ENCODE results near the gene ELOVL7. TPM values are rescaled to one million over a fixed set of nuclear protein-coding genes. Genes with fewer than 3 reads are reported as not detected.

Gene ELOVL7
- polyA plus RNA-seq, 1 of the 3 experiments (the other 2 are of a cell fraction) = 0.07 TPM

DNA sequence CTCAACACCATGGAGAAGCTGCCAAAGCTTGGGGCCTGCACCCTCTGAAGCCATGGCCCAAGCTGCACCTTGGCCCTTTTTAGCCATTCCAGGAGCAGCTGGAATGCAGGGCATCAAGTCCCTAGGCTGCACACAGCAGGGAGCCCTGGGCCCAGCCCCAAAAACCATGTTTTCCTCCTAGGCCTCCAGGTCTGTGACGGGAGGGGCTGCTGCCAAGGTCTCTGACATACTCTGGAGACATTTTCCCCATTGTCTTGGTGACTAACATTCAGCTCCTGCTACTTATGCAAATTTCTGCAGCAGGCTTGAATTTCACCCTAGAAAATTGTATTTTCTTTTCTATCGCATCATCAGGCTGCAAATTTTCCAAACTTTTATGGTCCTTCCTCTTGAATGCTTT, 64.6 kb downstream of the ELOVL7 start:
- Histone ChIP-seq H3K27ac (ENCODE audit: low read depth in 2 of 2, low read length in 1 of 2) (no peak overlapping the region), H3K9ac (no peak overlapping the region), H3F3A (replicated peaks; ENCODE audit: insufficient read depth) (no peaks in the 10 kb centered on the region), H3K4me2 (no peak overlapping the region), H2AFZ (ENCODE audit: low read depth) (no peak overlapping the region), H4K20me1 (ENCODE audit: insufficient read depth) (no peaks in the 10 kb centered on the region), H3K4me3 (ENCODE audit: low read depth in 2 of 2, low read length in 1 of 2) (no peak overlapping the region), H3K79me2 (ENCODE audit: insufficient read depth) (no peaks in the 10 kb centered on the region), H3K9me3 (no peaks in the 10 kb centered on the region), H3K9me2 (no peaks in the 10 kb centered on the region), H3K4me1 (ENCODE audit: control insufficient read depth in 1 of 2, insufficient read depth in 2 of 2, low read depth in 1 of 2, low read length in 1 of 2) (no peaks in the 10 kb centered on the region), H3K36me3 (replicated peaks in 1 of 2; ENCODE audit: control insufficient read depth in 1 of 2, insufficient read depth in 2 of 2, low read length in 1 of 2) (no peaks in the 10 kb centered on the region), H3K27me3 (ENCODE audit: insufficient read depth) (no peaks in the 10 kb centered on the region)
- ChIA-PET POLR2A (no interaction called here), CTCF (no interaction called here)
- 75% methylated on average over 2 of the region's 2 CpGs for WGBS (ENCODE audit: low lambda C conversion rate)
- no peak for DNase-seq
- TF ChIP-seq EP300 (IDR thresholded peaks at IDR 0.05; ENCODE audit: borderline replicate concordance in 1 of 2, low read depth in 1 of 2, low read length in 1 of 2) = no peak
- no peak for TF ChIP-seq FOXM1 (IDR thresholded peaks at IDR 0.05; ENCODE audit: low read depth)
- TF ChIP-seq, protein P1, sequence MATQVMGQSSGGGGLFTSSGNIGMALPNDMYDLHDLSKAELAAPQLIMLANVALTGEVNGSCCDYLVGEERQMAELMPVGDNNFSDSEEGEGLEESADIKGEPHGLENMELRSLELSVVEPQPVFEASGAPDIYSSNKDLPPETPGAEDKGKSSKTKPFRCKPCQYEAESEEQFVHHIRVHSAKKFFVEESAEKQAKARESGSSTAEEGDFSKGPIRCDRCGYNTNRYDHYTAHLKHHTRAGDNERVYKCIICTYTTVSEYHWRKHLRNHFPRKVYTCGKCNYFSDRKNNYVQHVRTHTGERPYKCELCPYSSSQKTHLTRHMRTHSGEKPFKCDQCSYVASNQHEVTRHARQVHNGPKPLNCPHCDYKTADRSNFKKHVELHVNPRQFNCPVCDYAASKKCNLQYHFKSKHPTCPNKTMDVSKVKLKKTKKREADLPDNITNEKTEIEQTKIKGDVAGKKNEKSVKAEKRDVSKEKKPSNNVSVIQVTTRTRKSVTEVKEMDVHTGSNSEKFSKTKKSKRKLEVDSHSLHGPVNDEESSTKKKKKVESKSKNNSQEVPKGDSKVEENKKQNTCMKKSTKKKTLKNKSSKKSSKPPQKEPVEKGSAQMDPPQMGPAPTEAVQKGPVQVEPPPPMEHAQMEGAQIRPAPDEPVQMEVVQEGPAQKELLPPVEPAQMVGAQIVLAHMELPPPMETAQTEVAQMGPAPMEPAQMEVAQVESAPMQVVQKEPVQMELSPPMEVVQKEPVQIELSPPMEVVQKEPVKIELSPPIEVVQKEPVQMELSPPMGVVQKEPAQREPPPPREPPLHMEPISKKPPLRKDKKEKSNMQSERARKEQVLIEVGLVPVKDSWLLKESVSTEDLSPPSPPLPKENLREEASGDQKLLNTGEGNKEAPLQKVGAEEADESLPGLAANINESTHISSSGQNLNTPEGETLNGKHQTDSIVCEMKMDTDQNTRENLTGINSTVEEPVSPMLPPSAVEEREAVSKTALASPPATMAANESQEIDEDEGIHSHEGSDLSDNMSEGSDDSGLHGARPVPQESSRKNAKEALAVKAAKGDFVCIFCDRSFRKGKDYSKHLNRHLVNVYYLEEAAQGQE (IDR thresholded peaks at IDR 0.05; ENCODE audit: low read depth, low read length) = no peak
- TF ChIP-seq TCF12 (IDR thresholded peaks at IDR 0.05) = no peak
- TF ChIP-seq SIN3A (IDR thresholded peaks at IDR 0.05; ENCODE audit: borderline replicate concordance, low read depth, low read length) = no peak
- TF ChIP-seq EZH2phosphoT487 (IDR thresholded peaks at IDR 0.05; ENCODE audit: borderline replicate concordance, low read depth) = no peak
- TF ChIP-seq RAD21 (IDR thresholded peaks at IDR 0.05; ENCODE audit: low read length) = no peak
- no peak for TF ChIP-seq NFIC (IDR thresholded peaks at IDR 0.05; ENCODE audit: borderline replicate concordance)
- TF ChIP-seq, protein P2, sequence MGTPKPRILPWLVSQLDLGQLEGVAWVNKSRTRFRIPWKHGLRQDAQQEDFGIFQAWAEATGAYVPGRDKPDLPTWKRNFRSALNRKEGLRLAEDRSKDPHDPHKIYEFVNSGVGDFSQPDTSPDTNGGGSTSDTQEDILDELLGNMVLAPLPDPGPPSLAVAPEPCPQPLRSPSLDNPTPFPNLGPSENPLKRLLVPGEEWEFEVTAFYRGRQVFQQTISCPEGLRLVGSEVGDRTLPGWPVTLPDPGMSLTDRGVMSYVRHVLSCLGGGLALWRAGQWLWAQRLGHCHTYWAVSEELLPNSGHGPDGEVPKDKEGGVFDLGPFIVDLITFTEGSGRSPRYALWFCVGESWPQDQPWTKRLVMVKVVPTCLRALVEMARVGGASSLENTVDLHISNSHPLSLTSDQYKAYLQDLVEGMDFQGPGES (IDR thresholded peaks at IDR 0.05; ENCODE audit: low read depth, low read length) = no peak

DNA sequence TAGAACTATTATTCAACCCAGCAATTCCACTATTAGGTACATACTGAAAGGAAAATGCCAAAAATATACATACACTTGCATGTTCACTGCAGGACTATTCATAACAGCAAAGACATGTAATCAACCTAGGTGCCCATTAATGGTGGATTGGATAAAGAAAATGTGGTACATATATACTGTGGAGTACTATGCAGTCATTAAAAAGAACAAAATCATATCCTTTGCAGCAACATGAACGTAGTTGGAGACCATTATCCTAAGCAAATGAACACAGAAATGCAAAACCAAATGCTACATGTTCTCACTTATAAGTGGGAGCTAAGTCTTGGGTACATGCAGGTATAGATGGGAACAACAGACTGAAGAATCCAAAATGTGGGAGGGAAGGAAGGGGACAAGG, 67.7 kb downstream of the ELOVL7 start:
- H3K27me3 ChIP-seq (ENCODE audit: insufficient read depth) = no peaks in the 10 kb centered on the region
- H3K9ac ChIP-seq = no peak overlapping the region
- H3F3A ChIP-seq (replicated peaks; ENCODE audit: insufficient read depth) = no peaks in the 10 kb centered on the region
- no peaks in the 10 kb centered on the region for H3K79me2 ChIP-seq (ENCODE audit: insufficient read depth)
- 4% methylated on average over 1 of the region's 1 CpG for WGBS (ENCODE audit: low lambda C conversion rate)
- no peak overlapping the region for H3K4me3 ChIP-seq (ENCODE audit: low read depth in 2 of 2, low read length in 1 of 2)
- H4K20me1 ChIP-seq (ENCODE audit: insufficient read depth) = no peaks in the 10 kb centered on the region
- H2AFZ ChIP-seq (ENCODE audit: low read depth) = no peak overlapping the region
- TF ChIP-seq GABPA (IDR thresholded peaks at IDR 0.05; ENCODE audit: low read depth) = no peak
- no peak for TF ChIP-seq SMC3 (IDR thresholded peaks at IDR 0.05; ENCODE audit: low read depth, low read length)
- POLR2A ChIA-PET = no interaction called here
- DNase-seq = no peak
- no peak overlapping the region for H3K27ac ChIP-seq (ENCODE audit: low read depth in 2 of 2, low read length in 1 of 2)
- H3K4me1 ChIP-seq (ENCODE audit: control insufficient read depth in 1 of 2, insufficient read depth in 2 of 2, low read depth in 1 of 2, low read length in 1 of 2) = no peaks in the 10 kb centered on the region
- H3K9me3 ChIP-seq = no peaks in the 10 kb centered on the region
- CTCF ChIA-PET = interaction anchor here (1.1 kb wide), 1 partner anchor 107 kb away, joined by 3 read pairs; no protein-coding TSS in a partner anchor
- no peaks in the 10 kb centered on the region for H3K36me3 ChIP-seq (replicated peaks in 1 of 2; ENCODE audit: control insufficient read depth in 1 of 2, insufficient read depth in 2 of 2, low read length in 1 of 2)
- H3K9me2 ChIP-seq = no peaks in the 10 kb centered on the region
- H3K4me2 ChIP-seq = no peak overlapping the region
